ENCODE data around the gene IQSEC1. TPM values are rescaled to one million over a fixed set of nuclear protein-coding genes. Genes with fewer than 3 reads are reported as not detected.

IQSEC1 gene
- total and polyA plus RNA-seq, 2 donors (not counting 3 experiments of a cell fraction or from before 2014, with no cell fraction given), result 5.2 to 18.0 TPM

DNA sequence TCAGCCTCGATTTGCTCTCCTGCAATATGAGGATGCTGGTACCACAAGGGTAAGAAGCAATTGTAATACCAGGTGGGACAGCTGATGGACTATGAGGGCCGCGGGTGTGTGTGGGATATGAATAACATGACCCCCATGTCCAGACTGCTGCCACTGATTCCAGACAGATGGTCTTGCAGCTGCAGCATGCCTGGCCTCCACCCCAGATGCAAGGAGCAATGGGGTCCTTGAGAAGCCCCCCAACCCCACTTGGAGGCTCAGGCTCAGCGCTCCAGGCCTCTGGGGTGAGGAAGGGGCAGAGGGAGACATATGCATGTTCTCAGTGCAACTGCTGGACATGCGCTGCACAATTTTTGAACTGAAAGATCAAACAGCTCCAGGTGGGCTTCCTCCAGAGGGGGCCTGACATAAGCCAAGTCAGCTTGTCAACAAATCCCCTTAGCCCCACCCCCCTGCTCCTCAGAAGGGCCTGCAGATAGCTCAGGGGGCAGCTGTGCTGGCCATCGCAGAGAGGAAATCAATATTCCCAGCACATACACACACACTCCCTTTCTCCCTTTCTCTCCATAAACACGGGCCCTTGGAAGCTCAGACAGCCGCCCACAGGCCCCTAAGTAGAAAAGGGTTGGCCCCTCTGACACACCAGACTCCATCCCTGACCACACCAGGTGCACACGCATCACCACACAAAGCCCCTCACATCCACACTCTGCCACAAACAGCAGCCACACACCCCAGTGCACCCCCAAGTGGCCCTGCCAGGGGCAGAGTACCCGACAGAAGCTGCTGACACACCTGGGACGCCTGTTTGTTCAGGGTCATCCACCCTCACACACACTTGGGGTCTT lies 107.0 kb downstream of the IQSEC1 start:
- H3K9ac ChIP-seq (replicated peaks; ENCODE audit: extremely low read depth, insufficient read depth, low read length), result peak overlapping the region; percentile 84
- peaks cover 30% of the 10 kb centered on the region for H3K4me1 ChIP-seq (ENCODE audit: control insufficient read depth, extremely low read depth, insufficient read depth, low read length)
- no peak overlapping the region for H3K27ac ChIP-seq (ENCODE audit: insufficient read depth, low read depth, low read length)
- peak; percentile 26 for FAIRE-seq
- H3K4me3 ChIP-seq (replicated peaks in 1 of 3; ENCODE audit: insufficient read depth in 1 of 3, low read depth in 1 of 3, low read length in 3 of 3), result peak overlapping the region in 2 of 3 experiments; percentile 70 to 72
- dilution Hi-C loops (cut with MboI; ENCODE audit: extremely low pct_ligation_motif_present, low sequenced_read_pairs), result no loop called here
- H3K36me3 ChIP-seq (ENCODE audit: control insufficient read depth in 2 of 2, extremely low read depth in 1 of 2, insufficient read depth in 2 of 2, low read length in 2 of 2), result no peaks in the 10 kb centered on the region
- peak; percentile 39 for DNase-seq (ENCODE audit: low read depth, low spot score)
- peak overlapping the region; percentile 90 for H2AFZ ChIP-seq (ENCODE audit: low read depth, low read length)
- H3K4me2 ChIP-seq (ENCODE audit: insufficient read depth, low read length), result peak overlapping the region; percentile 87
- peaks cover 11 to 14% of the 10 kb centered on the region in 2 experiments for H3K27me3 ChIP-seq (ENCODE audit: control insufficient read depth in 2 of 2, insufficient read depth in 2 of 2, low read length in 2 of 2)
- BruUV-seq (replicated peaks), result TSS peak; percentile 15
- ChIA-PET CTCF (interaction anchor here (0.7 to 3.4 kb wide), 9 partner anchors 11 to 125 kb away, joined by 3 to 17 read pairs (median 6); partner anchors contain the start of gene RPL32), POLR2A (interaction anchor here (1.5 kb wide), 2 partner anchors 8 to 18 kb away, joined by 3 to 4 read pairs; no protein-coding TSS in a partner anchor)
- intact Hi-C loops (cut with micrococcal nuclease), result loop anchor here (2.0 to 5.0 kb wide), 2 partner anchors 29 to 44 kb away; no protein-coding TSS in a partner anchor
- no peaks in the 10 kb centered on the region for H3K9me1 ChIP-seq (replicated peaks; ENCODE audit: control insufficient read depth, extremely low read depth, insufficient read depth, low read length)
- peaks cover 11% of the 10 kb centered on the region for H3K79me2 ChIP-seq (ENCODE audit: control insufficient read depth, insufficient read depth, low read length)
- H3K9me3 ChIP-seq (replicated peaks; ENCODE audit: control insufficient read depth, insufficient read depth, low read length), result no peaks in the 10 kb centered on the region
- no peaks in the 10 kb centered on the region for H4K20me1 ChIP-seq (replicated peaks; ENCODE audit: control insufficient read depth, extremely low read depth, insufficient read depth, low read length)
- TF ChIP-seq JUN (IDR thresholded peaks at IDR 0.05; ENCODE audit: borderline replicate concordance, insufficient read depth, insufficient read length, low read depth) (no peak), CTCF (IDR thresholded peaks at IDR 0.05; ENCODE audit: extremely low read depth in 1 of 2, insufficient read depth in 1 of 2, low read depth in 1 of 2, low read length in 2 of 2) (no peak), POLR2A (IDR thresholded peaks at IDR 0.05; ENCODE audit: low read depth, low read length) (no peak), FOS (IDR thresholded peaks at IDR 0.05; ENCODE audit: borderline replicate concordance, insufficient read depth, low read length) (no peak), EZH2 (IDR thresholded peaks at IDR 0.05; ENCODE audit: borderline replicate concordance, low read depth, low read length, severe bottlenecking) (no peak), GATA2 (IDR thresholded peaks at IDR 0.05; ENCODE audit: insufficient read depth, insufficient read length, low read depth, low read length) (no peak)
- TF ChIP-seq, protein P1, sequence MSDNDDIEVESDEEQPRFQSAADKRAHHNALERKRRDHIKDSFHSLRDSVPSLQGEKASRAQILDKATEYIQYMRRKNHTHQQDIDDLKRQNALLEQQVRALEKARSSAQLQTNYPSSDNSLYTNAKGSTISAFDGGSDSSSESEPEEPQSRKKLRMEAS (IDR thresholded peaks at IDR 0.05; ENCODE audit: insufficient read depth, insufficient read length), result no peak
